A673 (cell line): ENCODE data around the gene DACH2. TPM values are rescaled to one million over a fixed set of nuclear protein-coding genes. Genes with fewer than 3 reads are reported as not detected.

ENCODE experiments used
- BruUV-seq: library from RNA; stranded (reverse); fragments of 400-500 nt; replicated peaks from 2 replicates; lab custom pipeline; 2021; lab: Mats Ljungman, UMichigan
- CTCF ChIA-PET: fragments of 300-600 bp; sonication (Branson Sonifier 250); formaldehyde crosslinking; loops from one replicate; lab custom pipeline; 2022; ENCODE audit warnings: antibody characterized with exemption; lab: Charles Lee
- POLR2A ChIA-PET: fragments of 300-600 bp; sonication (Branson Sonifier 250); formaldehyde crosslinking; loops from one replicate; lab custom pipeline; 2022; ENCODE audit warnings: antibody characterized with exemption; ENCODE audit not compliant: low non-redundant PET; lab: Charles Lee
- DNase-seq: peaks from one replicate; pipeline ENCODE4 v3.0.0-alpha.2; 2015; ENCODE audit warnings: low spot score
- H3K27ac ChIP-seq: fragments of 200-600 bp; sonication (generic); 2 replicates; pipeline ENCODE4 v1.5.1; 2016; ENCODE audit warnings: mixed run types, low read depth, mild to moderate bottlenecking, mixed read lengths, antibody characterized with exemption, low read length; ENCODE audit not compliant: poor library complexity, severe bottlenecking
- H3K27me3 ChIP-seq: fragments of 200-600 bp; sonication (generic); replicated peaks from 2 replicates; pipeline ENCODE4 v1.6.1; 2017; ENCODE audit warnings: mixed run types, low read depth, mild to moderate bottlenecking, mixed read lengths, antibody characterized with exemption, low read length; ENCODE audit not compliant: insufficient read depth, poor library complexity
- H3K36me3 ChIP-seq: fragments of 200-600 bp; sonication (generic); 2 replicates; pipeline ENCODE4 v1.6.1; 2016; ENCODE audit warnings: mixed run types, mild to moderate bottlenecking, mixed read lengths, antibody characterized with exemption, low read length; ENCODE audit not compliant: insufficient read depth, poor library complexity, severe bottlenecking
- H3K4me1 ChIP-seq: fragments of 200-600 bp; sonication (generic); 2 replicates; pipeline ENCODE4 v1.6.1; 2017; ENCODE audit warnings: mixed run types, mild to moderate bottlenecking, mixed read lengths, antibody characterized with exemption, low read length; ENCODE audit not compliant: insufficient read depth, poor library complexity, severe bottlenecking
- H3K4me3 ChIP-seq: fragments of 200-600 bp; sonication (generic); 2 replicates; pipeline ENCODE4 v1.5.1; 2016; ENCODE audit warnings: low read depth, mixed run types, mild to moderate bottlenecking, mixed read lengths, low read length; ENCODE audit not compliant: poor library complexity, severe bottlenecking
- H3K9me3 ChIP-seq: fragments of 200-600 bp; sonication (generic); 2 replicates; pipeline ENCODE4 v1.6.1; 2016; ENCODE audit warnings: mixed run types, low read depth, mild to moderate bottlenecking, mixed read lengths, antibody characterized with exemption, low read length; ENCODE audit not compliant: poor library complexity, severe bottlenecking
- EZH2 ChIP-seq: fragments of 200-600 bp; sonication (generic); IDR thresholded peaks from 2 replicates; pipeline ENCODE4 v1.6.1; 2017; ENCODE audit warnings: borderline replicate concordance, low read depth, mild to moderate bottlenecking, mixed read lengths, antibody characterized with exemption, low read length; ENCODE audit not compliant: poor library complexity, severe bottlenecking
- intact Hi-C: fragments of 100-400 bp; cut with micrococcal nuclease; formaldehyde crosslinking; loops from one replicate; pipeline ENCODE4 v1.10.0; 2022; ENCODE audit not compliant: unreplicated experiment
- total RNA-seq: library from RNA; stranded (reverse); gene quantifications from 2 replicates; pipeline ENCODE4 v1.2.3, GENCODE V29; 2021
- TF ChIP-seq, protein P1 (sequence below): fragments of 300-800, 200-600 bp; sonication (generic); conservative IDR thresholded peaks from 2 replicates; pipeline ENCODE4 v1.5.1; 2017; ENCODE audit warnings: low read depth, mild to moderate bottlenecking, antibody characterized with exemption, low read length, moderate library complexity, mixed read lengths

DACH2 gene
- total RNA-seq, 1 experiment from 2014 or later: not detected

DNA sequence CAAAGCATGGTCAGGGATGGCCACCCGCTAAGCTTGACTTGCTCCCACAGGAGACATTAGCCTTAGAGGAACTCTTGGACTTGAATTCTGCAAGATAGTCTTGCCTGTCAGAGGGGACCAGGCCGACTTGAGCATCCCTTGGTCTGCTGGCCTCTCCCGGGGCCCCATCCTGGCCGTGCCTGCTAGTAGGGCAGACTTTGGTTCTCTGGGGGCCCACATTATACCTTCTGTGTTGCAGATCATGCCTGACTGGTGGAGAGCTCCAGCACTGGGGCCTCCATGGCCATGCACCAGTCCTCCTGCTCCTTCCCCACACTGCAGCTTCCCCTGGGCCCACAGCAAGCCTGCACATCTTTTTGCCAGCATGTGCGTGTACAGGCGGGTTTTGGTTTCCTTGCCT, 46.5 kb downstream of the DACH2 start:
- CTCF ChIA-PET: no interaction called here
- Histone ChIP-seq H3K9me3 (no peaks in the 10 kb centered on the region), H3K4me3 (no peak overlapping the region), H3K27me3 (no peaks in the 10 kb centered on the region), H3K36me3 (no peaks in the 10 kb centered on the region), H3K4me1 (no peaks in the 10 kb centered on the region), H3K27ac (no peak overlapping the region)
- no peak for DNase-seq
- BruUV-seq: no TSS peak
- intact Hi-C loops: no loop called here
- POLR2A ChIA-PET: no interaction called here
- TF ChIP-seq, protein P1, sequence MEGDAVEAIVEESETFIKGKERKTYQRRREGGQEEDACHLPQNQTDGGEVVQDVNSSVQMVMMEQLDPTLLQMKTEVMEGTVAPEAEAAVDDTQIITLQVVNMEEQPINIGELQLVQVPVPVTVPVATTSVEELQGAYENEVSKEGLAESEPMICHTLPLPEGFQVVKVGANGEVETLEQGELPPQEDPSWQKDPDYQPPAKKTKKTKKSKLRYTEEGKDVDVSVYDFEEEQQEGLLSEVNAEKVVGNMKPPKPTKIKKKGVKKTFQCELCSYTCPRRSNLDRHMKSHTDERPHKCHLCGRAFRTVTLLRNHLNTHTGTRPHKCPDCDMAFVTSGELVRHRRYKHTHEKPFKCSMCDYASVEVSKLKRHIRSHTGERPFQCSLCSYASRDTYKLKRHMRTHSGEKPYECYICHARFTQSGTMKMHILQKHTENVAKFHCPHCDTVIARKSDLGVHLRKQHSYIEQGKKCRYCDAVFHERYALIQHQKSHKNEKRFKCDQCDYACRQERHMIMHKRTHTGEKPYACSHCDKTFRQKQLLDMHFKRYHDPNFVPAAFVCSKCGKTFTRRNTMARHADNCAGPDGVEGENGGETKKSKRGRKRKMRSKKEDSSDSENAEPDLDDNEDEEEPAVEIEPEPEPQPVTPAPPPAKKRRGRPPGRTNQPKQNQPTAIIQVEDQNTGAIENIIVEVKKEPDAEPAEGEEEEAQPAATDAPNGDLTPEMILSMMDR: no peak
- TF ChIP-seq EZH2: no peak

DNA sequence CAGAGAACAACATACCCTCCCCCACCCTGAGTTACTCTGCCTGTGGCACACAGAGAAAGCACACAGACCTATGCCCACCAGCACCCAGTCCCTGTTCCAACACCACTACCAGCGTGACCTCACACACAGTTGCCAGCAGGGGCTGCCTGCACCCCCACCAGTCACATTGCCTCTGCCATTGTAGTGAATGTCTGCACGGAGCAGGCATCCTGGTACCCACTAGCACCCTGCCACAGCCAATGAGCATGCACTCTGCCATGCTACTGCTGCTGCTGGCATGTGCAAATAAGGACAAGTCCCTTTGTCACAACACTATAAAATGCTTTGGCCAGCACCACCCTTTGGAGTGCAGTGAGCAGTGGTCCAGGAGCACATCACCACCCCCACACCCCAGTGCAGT, 47.1 kb downstream of the DACH2 start:
- no peaks in the 10 kb centered on the region for H3K9me3 ChIP-seq
- ChIA-PET POLR2A (no interaction called here), CTCF (no interaction called here)
- intact Hi-C loops: no loop called here
- no peak overlapping the region for H3K4me3 ChIP-seq
- no peak for DNase-seq
- TF ChIP-seq, protein P1: no peak
- TF ChIP-seq EZH2: no peak
- no peaks in the 10 kb centered on the region for H3K4me1 ChIP-seq
- H3K27me3 ChIP-seq: no peaks in the 10 kb centered on the region
- H3K27ac ChIP-seq: no peak overlapping the region
- H3K36me3 ChIP-seq: no peaks in the 10 kb centered on the region
- no TSS peak for BruUV-seq

DNA sequence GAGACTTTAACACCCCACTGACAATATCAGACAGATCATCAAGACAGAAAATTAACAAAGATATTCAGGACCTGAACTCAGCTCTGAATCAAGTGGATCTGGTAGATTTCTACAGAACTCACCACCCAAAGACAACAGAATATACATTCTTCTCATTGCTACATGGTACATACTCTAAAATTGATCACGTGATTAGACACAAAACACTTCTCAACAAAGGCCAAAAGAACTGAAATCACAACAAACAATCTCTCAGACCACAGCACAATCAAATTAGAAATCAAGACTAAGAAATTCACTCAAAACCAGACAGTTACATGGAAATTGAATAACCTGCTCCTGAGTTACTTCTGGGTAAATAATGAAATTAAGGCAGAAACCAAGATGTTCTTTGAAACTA, 49.6 kb downstream of the DACH2 start:
- Histone ChIP-seq H3K27ac (no peak overlapping the region), H3K4me1 (no peaks in the 10 kb centered on the region), H3K27me3 (no peaks in the 10 kb centered on the region), H3K9me3 (no peaks in the 10 kb centered on the region), H3K36me3 (no peaks in the 10 kb centered on the region), H3K4me3 (no peak overlapping the region)
- ChIA-PET CTCF (no interaction called here), POLR2A (no interaction called here)
- DNase-seq: no peak
- intact Hi-C loops: no loop called here
- TF ChIP-seq EZH2: no peak
- TF ChIP-seq, protein P1: no peak
- BruUV-seq: no TSS peak
